GM12878 (cell line): Measurements from ENCODE around the gene DPM1. TPM values are rescaled to one million over a fixed set of nuclear protein-coding genes. Genes with fewer than 3 reads are reported as not detected.

Experiments
- ATAC-seq: fragments of 200-7000 bp; cut with Tn5 transposase; 3 replicates; pipeline ENCODE4 v1.9.1; 2020; ENCODE audit warnings: mild to moderate bottlenecking, moderate library complexity
- BruUV-seq: library from RNA; stranded (reverse); fragments of 400-500 nt; replicated peaks from 2 replicates; lab custom pipeline; 2021; lab: Mats Ljungman, UMichigan
- CTCF ChIA-PET: fragments of 300-600 bp; sonication (Branson Sonifier 250); formaldehyde crosslinking; extraction: SDS; loops from one replicate; lab custom pipeline; 2021; ENCODE audit warnings: inconsistent platforms; lab: Yijun Ruan, JAX
- POLR2A ChIA-PET: fragments of 350-600 bp; formaldehyde crosslinking; extraction: SDS; loops from one replicate; lab custom pipeline; 2021; ENCODE audit warnings: inconsistent platforms; lab: Charles Lee
- RAD21 ChIA-PET: fragments of 300-600 bp; sonication (Branson Sonifier 250); formaldehyde crosslinking; loops from one replicate; lab custom pipeline; 2023; ENCODE audit warnings: antibody characterized with exemption; ENCODE audit not compliant: unreplicated experiment; lab: Charles Lee
- SMC1A ChIA-PET: fragments of 300-600 bp; sonication (Branson Sonifier 250); formaldehyde crosslinking; loops from one replicate; lab custom pipeline; 2023; ENCODE audit not compliant: unreplicated experiment, uncharacterized antibody; lab: Charles Lee
- DNase-seq: peaks from one replicate; pipeline ENCODE4 v3.0.0-alpha.2; 2011; ENCODE audit warnings: low read depth, low spot score
- FAIRE-seq: peaks from 3 replicates; lab custom pipeline; 2011; peaks lifted over from hg19 to GRCh38; lab: Jason Lieb, UNC
- H2AFZ ChIP-seq: 2 replicates; pipeline ENCODE4 v1.6.0; 2011; ENCODE audit warnings: low read depth, low read length, control low read depth; ENCODE audit not compliant: control insufficient read depth
- H3K27ac ChIP-seq: 2 replicates; pipeline ENCODE4 v1.5.1; 2011; ENCODE audit warnings: control low read depth; ENCODE audit not compliant: control insufficient read depth, insufficient read depth
- H3K27me3 ChIP-seq, 2 experiments: replicated peaks in 1 of 2; 2 replicates each; pipeline versions ENCODE4 v1.6.0 to v1.6.1; 2011; ENCODE audit warnings: low read length in 1 of 2; ENCODE audit not compliant: control insufficient read depth in 2 of 2, insufficient read depth in 2 of 2
- H3K36me3 ChIP-seq, 2 experiments: 2 replicates each; pipeline ENCODE4 v1.5.1; 2011; ENCODE audit warnings: low read length in 1 of 2; ENCODE audit not compliant: control insufficient read depth in 2 of 2, insufficient read depth in 2 of 2
- H3K4me1 ChIP-seq: 2 replicates; pipeline ENCODE4 v1.6.1; 2011; ENCODE audit warnings: mild to moderate bottlenecking, low read length, moderate library complexity, mixed read lengths; ENCODE audit not compliant: control insufficient read depth, insufficient read depth
- H3K4me2 ChIP-seq: 2 replicates; pipeline ENCODE4 v1.6.0; 2011; ENCODE audit warnings: control low read depth; ENCODE audit not compliant: control insufficient read depth, insufficient read depth
- H3K4me3 ChIP-seq: fragments of 200-600 bp; sonication (generic); 2 replicates; pipeline ENCODE4 v1.5.1; 2016
- H3K79me2 ChIP-seq: 2 replicates; pipeline ENCODE4 v1.6.0; 2011; ENCODE audit warnings: low read length; ENCODE audit not compliant: control insufficient read depth, insufficient read depth
- H3K9ac ChIP-seq: 2 replicates; pipeline ENCODE4 v1.8.0; 2011; ENCODE audit warnings: low read length, control low read depth, mixed read lengths; ENCODE audit not compliant: control insufficient read depth, insufficient read depth
- H3K9me3 ChIP-seq: replicated peaks from 3 replicates; pipeline ENCODE4 v1.5.1; 2011; ENCODE audit warnings: mild to moderate bottlenecking, low read length; ENCODE audit not compliant: control insufficient read depth, insufficient read depth
- H4K20me1 ChIP-seq: 2 replicates; pipeline ENCODE4 v1.6.0; 2011; ENCODE audit not compliant: control insufficient read depth, insufficient read depth
- BCLAF1 ChIP-seq: fragments of 450-650 bp; IDR thresholded peaks from 2 replicates; pipeline ENCODE4 v1.6.1; 2017; ENCODE audit warnings: antibody characterized with exemption, mild to moderate bottlenecking, moderate library complexity
- HCFC1 ChIP-seq: fragments of 150-350 bp; IDR thresholded peaks from 2 replicates; pipeline ENCODE4 v1.6.1; 2014; ENCODE audit warnings: low read length
- JUNB ChIP-seq: IDR thresholded peaks from 2 replicates; pipeline ENCODE4 v1.6.1; 2016; ENCODE audit warnings: antibody characterized with exemption, mild to moderate bottlenecking
- MTA2 ChIP-seq: fragments of 450-650 bp; IDR thresholded peaks from 2 replicates; pipeline ENCODE4 v1.6.1; 2016; ENCODE audit warnings: low read depth, mild to moderate bottlenecking, moderate library complexity
- NFXL1 ChIP-seq: fragments of 450-650 bp; IDR thresholded peaks from 2 replicates; pipeline ENCODE4 v1.6.1; 2017; ENCODE audit warnings: antibody characterized with exemption, mild to moderate bottlenecking, borderline replicate concordance
- NKRF ChIP-seq: fragments of 450-650 bp; conservative IDR thresholded peaks from 2 replicates; pipeline ENCODE4 v1.6.1; 2017; ENCODE audit warnings: mild to moderate bottlenecking, moderate library complexity
- POLR2A ChIP-seq: IDR thresholded peaks from 2 replicates; pipeline ENCODE4 v1.6.1; 2011; ENCODE audit warnings: low read depth, mild to moderate bottlenecking, low read length
- POLR2AphosphoS5 ChIP-seq: IDR thresholded peaks from 2 replicates; pipeline ENCODE4 v1.6.1; 2011; ENCODE audit warnings: mild to moderate bottlenecking, low read length, inconsistent platforms
- RCOR1 ChIP-seq: conservative IDR thresholded peaks from 2 replicates; pipeline ENCODE4 v1.6.1; 2012; ENCODE audit warnings: low read depth, low read length, improper control_type of control experiment
- RELA ChIP-seq: fragments of 450-650 bp; IDR thresholded peaks from 2 replicates; pipeline ENCODE4 v1.8.0; 2014; ENCODE audit warnings: borderline replicate concordance; ENCODE audit not compliant: partially characterized antibody
- RFX5 ChIP-seq: IDR thresholded peaks from 2 replicates; pipeline ENCODE4 v1.6.1; 2011; ENCODE audit warnings: low read depth, low read length, improper control_type of control experiment
- SREBF1 ChIP-seq: IDR thresholded peaks from 2 replicates; pipeline ENCODE4 v1.6.1; 2012; ENCODE audit warnings: mild to moderate bottlenecking, low read length
- YY1 ChIP-seq: IDR thresholded peaks from 2 replicates; pipeline ENCODE4 v1.6.1; 2011; ENCODE audit warnings: low read depth, mild to moderate bottlenecking, low read length
- ZNF217 ChIP-seq: fragments of 450-650 bp; IDR thresholded peaks from 2 replicates; pipeline ENCODE4 v1.6.1; 2017; ENCODE audit warnings: antibody characterized with exemption, mild to moderate bottlenecking
- WGBS: methylation state at CpG from one replicate; pipeline ENCODE4 v1.1.6; 2016; ENCODE audit warnings: low lambda C conversion rate; ENCODE audit not compliant: insufficient replicate concordance, insufficient coverage; ENCODE audit errors: missing lambda C conversion rate; 5-methylcytosine and 5-hydroxymethylcytosine counted together
- in situ Hi-C: fragments of 300-500 bp; cut with MboI; formaldehyde crosslinking; loops from 9 replicates; pipeline ENCODE4 v1.14.3; 2018; ENCODE audit warnings: mixed read lengths
- intact Hi-C: fragments of 100-400 bp; cut with micrococcal nuclease; formaldehyde crosslinking; loops from one replicate; pipeline ENCODE4 v1.14.2; 2022; ENCODE audit not compliant: unreplicated experiment
- polyA plus RNA-seq, 11 experiments: library from polyadenylated mRNA; depleted of rRNA in 4 of 11; unstranded in 6 of 11; stranded (reverse) in 5 of 11; fragments of >200 nt; fragmentation: Nextera tagmentation in 4 of 11; fragmentation: Illumina TruSeq in 1 of 11; extraction: Ambion mirVana in 4 of 11; extraction: Trizol in 1 of 11; gene quantifications; 1 replicate in 1 of 11; 2 replicates in 10 of 11; pipeline versions ENCODE4 v1.2.1 to v1.2.3, GENCODE V29; 2011 to 2016; ENCODE audit warnings: inconsistent platforms in 2 of 11, missing spikeins in 2 of 11, low read depth in 1 of 11
- total RNA-seq, 4 experiments: library from RNA; depleted of rRNA in 3 of 4; stranded (reverse); fragments of >200 nt in 3 of 4; fragmentation: Illumina TruSeq in 1 of 4; extraction: Trizol in 1 of 4; gene quantifications; 2 replicates each; pipeline versions ENCODE4 v1.2.1 to v1.2.3, GENCODE V29; 2013 to 2021
- TF ChIP-seq, protein P1 (sequence below): fragments of 450-650 bp; IDR thresholded peaks from 2 replicates; pipeline ENCODE4 v1.6.1; 2018; ENCODE audit warnings: borderline replicate concordance, mild to moderate bottlenecking; ENCODE audit not compliant: partially characterized antibody

The DPM1 gene
- total and polyA plus RNA-seq, 10 of the 15 experiments (the other 5 are each of a cell fraction or from before 2014, with no cell fraction given), result 53.3 to 167 (median 108) TPM

GRCh38 chr20:50958615-50959542 lies 547 bp upstream of the DPM1 start, which contains the start of gene MOCS3 (continued):
- peak; percentile 98 for TF ChIP-seq SREBF1

DNA sequence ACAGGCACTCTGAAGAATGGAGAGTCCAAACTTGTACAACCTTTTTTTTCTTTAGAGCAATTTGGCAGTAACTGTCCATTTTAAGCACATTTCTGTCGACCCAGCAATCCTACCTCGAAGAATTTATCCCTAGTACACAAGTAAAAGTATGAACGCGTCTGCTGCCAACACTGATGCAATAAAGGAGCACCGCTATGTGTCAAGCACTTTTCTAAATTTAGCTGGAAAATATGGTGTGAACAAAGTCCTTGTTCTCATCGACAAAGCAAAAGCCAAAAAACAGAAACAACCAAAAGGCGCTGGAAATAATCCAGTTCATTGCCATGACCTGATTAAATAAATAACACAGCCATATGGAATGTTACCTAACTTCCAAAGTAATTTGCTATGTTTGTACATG lies 1.1 kb downstream of the DPM1 start:
- ChIA-PET RAD21 (interaction anchor here (0.9 to 2.5 kb wide), 7 partner anchors 24 to 169 kb away, joined by 3 to 29 read pairs (median 4); partner anchors contain the start of gene BCAS4), CTCF (interaction anchor here (0.5 to 3.2 kb wide), 8 partner anchors 21 to 167 kb away, joined by 3 to 34 read pairs (median 12); partner anchors contain the start of genes ADNP and BCAS4), POLR2A (interaction anchor here (0.6 to 1.9 kb wide), 4 partner anchors 26 to 622 kb away, joined by 3 to 17 read pairs (median 8); partner anchors contain the start of genes ADNP and BCAS4), SMC1A (interaction anchor here (0.9 to 1.8 kb wide), 3 partner anchors 10 to 163 kb away, joined by 4 to 6 read pairs (median 5); partner anchors contain the start of gene BCAS4)
- ATAC-seq (no peak), DNase-seq (no peak), FAIRE-seq (no peak)
- no peak overlapping the region for H2AFZ ChIP-seq
- peak overlapping the region; percentile 88 for H3K4me3 ChIP-seq
- peak overlapping the region; percentile 90 for H3K9ac ChIP-seq
- H3K4me1 ChIP-seq, result peaks cover 13% of the 10 kb centered on the region
- peak overlapping the region; percentile 96 for H3K27ac ChIP-seq
- no peaks in the 10 kb centered on the region for H3K9me3 ChIP-seq
- no TSS peak for BruUV-seq
- no peaks in the 10 kb centered on the region for H4K20me1 ChIP-seq
- H3K36me3 ChIP-seq, result peaks cover 0 to 7% of the 10 kb centered on the region in 2 experiments; a peak in 2 of 4 replicates
- H3K27me3 ChIP-seq, result no peaks in the 10 kb centered on the region
- H3K79me2 ChIP-seq, result peaks cover 64% of the 10 kb centered on the region
- intact Hi-C loops, result no loop called here
- 8% methylated on average over 7 of the region's 7 CpGs for WGBS
- in situ Hi-C loops, result no loop called here
- peak overlapping the region; percentile 46 for H3K4me2 ChIP-seq
- TF ChIP-seq MTA2 (no peak), NKRF (no peak), SREBF1 (no peak), POLR2AphosphoS5 (no peak), RFX5 (no peak), NFXL1 (no peak), ZNF217 (no peak), YY1 (no peak), RELA (no peak), JUNB (no peak), HCFC1 (no peak), RCOR1 (no peak), BCLAF1 (no peak), POLR2A (no peak)
- TF ChIP-seq, protein P1, sequence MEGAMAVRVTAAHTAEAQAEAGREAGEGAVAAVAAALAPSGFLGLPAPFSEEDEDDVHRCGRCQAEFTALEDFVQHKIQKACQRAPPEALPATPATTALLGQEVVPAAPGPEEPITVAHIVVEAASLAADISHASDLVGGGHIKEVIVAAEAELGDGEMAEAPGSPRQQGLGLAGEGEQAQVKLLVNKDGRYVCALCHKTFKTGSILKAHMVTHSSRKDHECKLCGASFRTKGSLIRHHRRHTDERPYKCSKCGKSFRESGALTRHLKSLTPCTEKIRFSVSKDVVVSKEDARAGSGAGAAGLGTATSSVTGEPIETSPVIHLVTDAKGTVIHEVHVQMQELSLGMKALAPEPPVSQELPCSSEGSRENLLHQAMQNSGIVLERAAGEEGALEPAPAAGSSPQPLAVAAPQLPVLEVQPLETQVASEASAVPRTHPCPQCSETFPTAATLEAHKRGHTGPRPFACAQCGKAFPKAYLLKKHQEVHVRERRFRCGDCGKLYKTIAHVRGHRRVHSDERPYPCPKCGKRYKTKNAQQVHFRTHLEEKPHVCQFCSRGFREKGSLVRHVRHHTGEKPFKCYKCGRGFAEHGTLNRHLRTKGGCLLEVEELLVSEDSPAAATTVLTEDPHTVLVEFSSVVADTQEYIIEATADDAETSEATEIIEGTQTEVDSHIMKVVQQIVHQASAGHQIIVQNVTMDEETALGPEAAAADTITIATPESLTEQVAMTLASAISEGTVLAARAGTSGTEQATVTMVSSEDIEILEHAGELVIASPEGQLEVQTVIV, result no peak
